Smooth muscle cell (in vitro differentiated cells): ENCODE measurements around the gene MRPL4. TPM values are rescaled to one million over a fixed set of nuclear protein-coding genes. Genes with fewer than 3 reads are reported as not detected.

ENCODE experiments used
- DNase-seq: peaks from one replicate; lab custom pipeline; 2025; ENCODE audit not compliant: unreplicated experiment; lab: John Stamatoyannopoulos, UW
- H2AFZ ChIP-seq: fragments of 200-600 bp; sonication (generic); 2 replicates; pipeline ENCODE4 v1.6.0; 2016; ENCODE audit warnings: antibody characterized with exemption, low read depth, mild to moderate bottlenecking
- H3F3A ChIP-seq: fragments of 200-600 bp; sonication (generic); 2 replicates; pipeline ENCODE4 v1.6.0; 2017; ENCODE audit warnings: antibody characterized with exemption, low read depth
- H3K27ac ChIP-seq: fragments of 200-600 bp; sonication (generic); 2 replicates; pipeline ENCODE4 v1.5.1; 2016; ENCODE audit warnings: low read depth, mild to moderate bottlenecking
- H3K27me3 ChIP-seq: fragments of 200-600 bp; sonication (generic); 2 replicates; pipeline ENCODE4 v1.6.1; 2016; ENCODE audit warnings: low read depth, mild to moderate bottlenecking
- H3K36me3 ChIP-seq: fragments of 200-600 bp; sonication (generic); 2 replicates; pipeline ENCODE4 v1.5.1; 2016; ENCODE audit warnings: low read depth
- H3K4me1 ChIP-seq: fragments of 200-600 bp; sonication (generic); 2 replicates; pipeline ENCODE4 v1.5.1; 2016; ENCODE audit warnings: low read depth
- H3K4me2 ChIP-seq: fragments of 200-600 bp; sonication (generic); 2 replicates; pipeline ENCODE4 v1.6.0; 2016; ENCODE audit warnings: mild to moderate bottlenecking
- H3K4me3 ChIP-seq: fragments of 200-600 bp; sonication (generic); 2 replicates; pipeline ENCODE4 v1.5.1; 2016; ENCODE audit warnings: mild to moderate bottlenecking
- H3K79me2 ChIP-seq: fragments of 200-600 bp; sonication (generic); 2 replicates; pipeline ENCODE4 v1.6.0; 2016; ENCODE audit warnings: low read depth, mild to moderate bottlenecking
- H3K9ac ChIP-seq: fragments of 200-600 bp; sonication (generic); 2 replicates; pipeline ENCODE4 v1.6.0; 2016; ENCODE audit warnings: low read depth
- H3K9me3 ChIP-seq: fragments of 200-600 bp; sonication (generic); replicated peaks from 2 replicates; pipeline ENCODE4 v1.5.1; 2016; ENCODE audit warnings: low read depth
- H4K20me1 ChIP-seq: fragments of 200-600 bp; sonication (generic); 2 replicates; pipeline ENCODE4 v1.6.0; 2016; ENCODE audit warnings: low read depth
- CTCF ChIP-seq: fragments of 200-600 bp; sonication (generic); IDR thresholded peaks from 2 replicates; pipeline ENCODE4 v1.5.1; 2017; ENCODE audit warnings: borderline replicate concordance, mild to moderate bottlenecking, antibody characterized with exemption; ENCODE audit not compliant: insufficient read depth, poor library complexity, severe bottlenecking
- WGBS: methylation state at CpG from one replicate; pipeline ENCODE4 v1.1.7; 2016; ENCODE audit warnings: low lambda C conversion rate; 5-methylcytosine and 5-hydroxymethylcytosine counted together
- polyA plus RNA-seq: library from polyadenylated mRNA; unstranded; fragments of >200 nt; fragmentation: Nextera tagmentation; extraction: Ambion mirVana; gene quantifications from 2 replicates; pipeline ENCODE4 v1.2.1, GENCODE V29; 2016
- total RNA-seq: library from RNA; depleted of rRNA; stranded (reverse); fragments of >200 nt; gene quantifications from 2 replicates; pipeline ENCODE4 v1.2.3, GENCODE V29; 2014

Gene MRPL4
- total and polyA plus RNA-seq, 2 experiments from 2014 or later: 47.8 to 63.5 TPM

- Histone ChIP-seq H3K4me3 (no peak overlapping the region), H3F3A (no peaks in the 10 kb centered on the region), H3K27ac (no peak overlapping the region), H3K27me3 (no peaks in the 10 kb centered on the region), H3K79me2 (no peaks in the 10 kb centered on the region), H3K9ac (no peak overlapping the region), H3K4me2 (no peak overlapping the region), H3K9me3 (no peaks in the 10 kb centered on the region), H4K20me1 (no peaks in the 10 kb centered on the region), H2AFZ (no peak overlapping the region), H3K4me1 (no peaks in the 10 kb centered on the region), H3K36me3 (no peaks in the 10 kb centered on the region)
- TF ChIP-seq CTCF: no peak
- WGBS: 95% methylated on average over 6 of the region's 6 CpGs
- no peak for DNase-seq
These were observed 5.5 kb upstream of the MRPL4 start for GRCh38 chr19:10246511-10246910.

GRCh38 chr19:10252707-10253106 is 693 bp downstream of the MRPL4 start:
- H3K4me2 ChIP-seq: peak overlapping the region; percentile 93
- no peaks in the 10 kb centered on the region for H3F3A ChIP-seq
- H3K9ac ChIP-seq: peak overlapping the region; percentile 82
- DNase-seq: no peak
- H3K27me3 ChIP-seq: no peaks in the 10 kb centered on the region
- H3K36me3 ChIP-seq: no peaks in the 10 kb centered on the region
- no peak for TF ChIP-seq CTCF
- peak overlapping the region; percentile 87 for H3K4me3 ChIP-seq
- H3K79me2 ChIP-seq: peaks cover 10% of the 10 kb centered on the region
- WGBS: 32% methylated on average over 8 of the region's 8 CpGs
- no peaks in the 10 kb centered on the region for H4K20me1 ChIP-seq
- H2AFZ ChIP-seq: peak overlapping the region; percentile 92
- peaks cover 7% of the 10 kb centered on the region for H3K4me1 ChIP-seq
- no peaks in the 10 kb centered on the region for H3K9me3 ChIP-seq
- no peak overlapping the region for H3K27ac ChIP-seq

- no peak overlapping the region for H3K9ac ChIP-seq
- no peak for TF ChIP-seq CTCF
- H4K20me1 ChIP-seq: no peaks in the 10 kb centered on the region
- WGBS: 97% methylated on average over 3 of the region's 3 CpGs
- no peaks in the 10 kb centered on the region for H3F3A ChIP-seq
- no peak overlapping the region for H3K27ac ChIP-seq
- H3K9me3 ChIP-seq: no peaks in the 10 kb centered on the region
- no peak overlapping the region for H3K4me2 ChIP-seq
- H2AFZ ChIP-seq: no peak overlapping the region
- H3K36me3 ChIP-seq: no peaks in the 10 kb centered on the region
- H3K4me1 ChIP-seq: peaks cover 7% of the 10 kb centered on the region
- DNase-seq: no peak
- no peaks in the 10 kb centered on the region for H3K27me3 ChIP-seq
- H3K79me2 ChIP-seq: peaks cover 10% of the 10 kb centered on the region
- no peak overlapping the region for H3K4me3 ChIP-seq
These were observed 2.2 kb downstream of the MRPL4 start for GRCh38 chr19:10254244-10254643.

- Histone ChIP-seq H3K27me3 (no peaks in the 10 kb centered on the region), H3K4me1 (peaks cover 7% of the 10 kb centered on the region), H3K79me2 (peaks cover 10% of the 10 kb centered on the region), H3K36me3 (no peaks in the 10 kb centered on the region), H3K4me3 (no peak overlapping the region), H3F3A (no peaks in the 10 kb centered on the region), H4K20me1 (no peaks in the 10 kb centered on the region), H3K9me3 (no peaks in the 10 kb centered on the region), H3K4me2 (no peak overlapping the region), H3K27ac (no peak overlapping the region), H3K9ac (no peak overlapping the region), H2AFZ (no peak overlapping the region)
- no peak for TF ChIP-seq CTCF
- WGBS: 98% methylated on average over 2 of the region's 2 CpGs
- DNase-seq: no peak
These were observed 3.3 kb downstream of the MRPL4 start for GRCh38 chr19:10255358-10255757.
